Stimulated activated CD4-positive, alpha-beta T cell treated with anti-CD3 and anti-CD28 coated beads, Interleukin-12 subunit alpha, Interleukin-12 subunit beta, amount 100 ng/mL, for 24 hours (primary cell): ENCODE results near the gene FAM117A.

Experiments
- DNase-seq, 2 experiments: peaks; one replicate each; pipeline ENCODE4 v3.0.0-alpha.2; 2020; ENCODE audit warnings: low read depth in 2 of 2

Gene FAM117A, protein sequence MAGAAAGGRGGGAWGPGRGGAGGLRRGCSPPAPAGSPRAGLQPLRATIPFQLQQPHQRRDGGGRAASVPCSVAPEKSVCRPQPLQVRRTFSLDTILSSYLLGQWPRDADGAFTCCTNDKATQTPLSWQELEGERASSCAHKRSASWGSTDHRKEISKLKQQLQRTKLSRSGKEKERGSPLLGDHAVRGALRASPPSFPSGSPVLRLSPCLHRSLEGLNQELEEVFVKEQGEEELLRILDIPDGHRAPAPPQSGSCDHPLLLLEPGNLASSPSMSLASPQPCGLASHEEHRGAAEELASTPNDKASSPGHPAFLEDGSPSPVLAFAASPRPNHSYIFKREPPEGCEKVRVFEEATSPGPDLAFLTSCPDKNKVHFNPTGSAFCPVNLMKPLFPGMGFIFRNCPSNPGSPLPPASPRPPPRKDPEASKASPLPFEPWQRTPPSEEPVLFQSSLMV

GRCh38 chr17:49763735-49764558 lies at the start of gene FAM117A:
TSS of gene FAM117A (minus strand) at chr17:49764131. CDS start at chr17:49764087, 44 bp downstream.
- DNase-seq: peak; percentile 91 to 93

DNA sequence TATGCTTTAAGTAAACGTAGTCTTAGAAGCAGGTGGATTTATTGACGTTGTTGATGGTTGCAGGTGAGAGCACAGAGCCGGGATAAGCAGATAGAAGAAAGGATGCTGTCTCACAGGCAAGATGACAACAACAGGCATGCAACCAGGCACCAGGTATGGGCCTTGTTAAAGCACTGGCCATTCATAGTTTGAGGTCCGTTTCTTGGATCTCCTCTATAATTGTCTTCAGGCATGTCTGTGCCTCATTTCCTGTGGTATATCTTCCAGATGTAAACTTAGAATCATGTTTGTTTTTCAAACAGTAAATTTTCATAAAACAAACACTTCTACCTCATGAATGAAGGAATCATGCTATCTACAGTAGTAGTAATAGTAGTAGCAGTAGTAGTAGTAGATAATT lies 45.1 kb upstream of the FAM117A start:
- DNase-seq: no peak

GRCh38 chr17:49798738-49799137 lies 34.8 kb upstream of the FAM117A start:
- no peak for DNase-seq

GRCh38 chr17:49798182-49798581 lies 34.3 kb upstream of the FAM117A start:
- no peak for DNase-seq

- no peak for DNase-seq
Measured at GRCh38 chr17:49795372-49795771, 31.4 kb upstream of the FAM117A start.

DNA sequence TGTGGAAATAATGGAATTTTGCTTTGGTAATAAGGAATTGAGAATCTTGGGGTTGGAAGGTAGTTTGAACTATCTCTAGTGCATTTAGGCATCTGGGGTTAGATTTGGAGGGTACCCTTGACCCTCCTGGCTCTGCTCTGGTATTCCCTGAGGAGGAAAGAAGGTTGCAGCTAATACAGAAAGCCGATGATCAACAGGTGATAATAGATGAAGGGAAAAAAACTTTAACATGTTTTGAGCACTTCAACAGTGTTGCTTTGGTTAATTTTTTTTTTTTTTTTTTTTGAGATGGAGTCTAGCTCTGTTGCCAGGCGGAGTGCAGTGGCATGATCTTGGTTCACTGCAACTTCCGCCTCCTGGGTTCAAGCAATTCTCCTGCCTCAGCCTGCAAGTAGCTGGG lies 29.4 kb upstream of the FAM117A start:
- DNase-seq: no peak

DNA sequence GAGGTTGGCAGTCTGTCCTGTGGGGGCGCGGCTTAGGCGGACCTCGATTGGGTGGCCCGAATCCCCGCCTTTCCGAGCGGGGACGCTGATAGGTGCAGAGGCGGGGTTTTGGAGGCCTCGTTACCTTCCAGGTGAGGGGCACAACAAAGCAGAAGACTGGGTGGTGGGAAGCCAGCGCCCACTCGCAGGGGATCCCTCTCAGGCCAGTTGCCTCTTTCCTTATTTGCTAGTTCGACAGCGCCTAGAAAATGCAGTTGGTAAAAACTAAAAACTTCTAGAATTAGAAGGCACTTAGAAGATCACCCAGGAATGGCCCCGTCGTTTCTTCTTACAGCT lies 25.3 kb upstream of the FAM117A start:
- no peak for DNase-seq

- peak; percentile 95 to 96 for DNase-seq
Measured at GRCh38 chr17:49788478-49789242, 24.7 kb upstream of the FAM117A start, which contains the start of gene KAT7. TSS of gene KAT7 (plus strand) at chr17:49788681. CDS start at chr17:49788835, 154 bp downstream.

DNA sequence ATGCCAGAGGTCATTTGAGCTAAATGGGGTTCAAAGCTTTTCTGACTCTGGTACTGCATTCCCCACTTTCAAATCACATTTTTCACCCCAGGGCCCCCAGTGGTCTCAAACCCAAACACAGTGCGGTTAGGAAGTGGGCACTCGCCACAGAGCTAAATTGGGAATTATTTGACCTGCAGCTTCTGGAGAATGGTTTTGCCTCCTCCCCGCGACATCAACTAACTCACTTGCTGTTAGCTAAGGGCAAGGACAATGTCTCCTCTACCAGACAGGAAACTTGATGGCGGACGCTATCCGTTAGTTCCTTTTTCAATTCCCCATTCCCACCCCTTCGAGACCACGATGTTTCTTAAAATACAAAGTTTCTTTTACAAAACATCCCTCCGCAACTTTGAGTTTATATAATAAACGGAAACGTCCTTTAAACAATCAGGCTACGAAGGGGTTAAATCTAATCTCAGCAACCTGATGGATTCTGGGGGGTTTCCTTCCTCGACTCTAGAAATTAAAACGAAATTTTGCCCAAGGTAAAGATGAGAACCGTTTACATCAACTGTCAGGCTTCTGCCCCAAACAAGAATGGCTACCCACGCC lies 24.1 kb upstream of the FAM117A start:
- no peak for DNase-seq

GRCh38 chr17:49784636-49785035 lies 20.7 kb upstream of the FAM117A start:
- DNase-seq: no peak

GRCh38 chr17:49783791-49784190 lies 19.9 kb upstream of the FAM117A start:
- no peak for DNase-seq

- no peak for DNase-seq
Measured at GRCh38 chr17:49783071-49783715, 19.3 kb upstream of the FAM117A start.

GRCh38 chr17:49779739-49780231 lies 15.9 kb upstream of the FAM117A start:
- DNase-seq: no peak

DNA sequence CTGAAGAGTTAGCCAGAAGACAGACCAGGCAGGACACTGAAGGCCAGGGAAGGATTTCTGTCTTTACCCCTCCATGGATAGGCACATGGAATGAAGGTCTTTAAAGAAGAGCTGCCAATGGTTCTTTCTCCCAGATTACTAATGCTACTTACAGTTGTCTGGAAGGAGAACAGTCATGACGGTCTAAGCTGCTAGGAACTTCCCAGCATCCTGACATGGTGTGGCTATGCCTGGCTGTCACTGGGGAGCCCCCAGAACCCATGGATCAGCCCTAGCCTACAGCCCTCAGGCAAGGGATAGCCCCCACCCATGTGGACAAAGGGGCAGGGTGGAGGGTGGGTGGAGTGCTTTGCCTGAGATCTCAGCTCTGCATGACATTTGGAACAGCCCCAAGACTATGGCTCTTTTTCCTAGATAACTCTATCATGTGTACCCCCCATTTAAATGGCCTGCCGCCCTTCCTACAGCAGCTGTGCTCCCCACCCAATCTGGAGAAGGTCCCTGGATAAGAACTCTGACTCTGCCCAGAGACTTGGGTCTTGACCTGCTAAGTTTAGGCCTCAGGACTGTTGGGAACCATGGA lies 15.3 kb upstream of the FAM117A start:
- no peak for DNase-seq

- DNase-seq: no peak
Measured at GRCh38 chr17:49777563-49777962, 13.6 kb upstream of the FAM117A start.

- DNase-seq: no peak
Measured at GRCh38 chr17:49776551-49777300, 12.8 kb upstream of the FAM117A start.

- DNase-seq: no peak
Measured at GRCh38 chr17:49775546-49776260, 11.8 kb upstream of the FAM117A start.

DNA sequence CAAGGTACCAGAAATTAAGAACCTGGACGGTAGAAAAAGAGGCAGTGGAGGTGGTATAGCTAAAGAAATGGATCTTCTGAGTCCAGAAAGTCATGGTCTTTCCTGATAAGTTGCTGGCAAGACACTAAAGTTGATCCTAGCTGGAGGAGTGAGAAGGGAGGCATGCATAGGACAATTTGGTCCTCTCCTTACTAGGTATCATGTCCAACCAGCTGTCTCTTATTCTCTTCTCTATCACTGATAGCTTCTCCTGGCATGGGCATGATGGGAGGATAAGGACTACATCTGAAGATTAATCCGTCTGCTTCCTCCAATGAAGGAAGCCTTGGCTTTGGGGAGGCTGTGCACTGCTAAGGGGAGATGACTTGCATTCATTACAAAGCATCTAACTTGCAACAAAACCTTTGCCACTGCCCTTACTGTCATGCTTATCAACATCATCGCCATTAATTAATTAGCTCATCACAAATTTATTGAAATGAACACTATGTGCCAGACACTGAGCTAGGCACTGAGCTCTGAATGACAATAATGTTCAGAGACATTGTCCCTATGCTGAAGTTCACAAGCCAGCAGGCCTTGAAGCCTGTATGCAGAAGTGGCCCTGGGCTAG lies 3.1 kb upstream of the FAM117A start:
- DNase-seq: no peak
